Aorta (tissue), 5 donors: ENCODE results near the gene PMPCA. TPM values are rescaled to one million over a fixed set of nuclear protein-coding genes. Genes with fewer than 3 reads are reported as not detected.
"Not testable (repeated sequence)": the region's sequence is repeated elsewhere in the genome, so short reads cannot be mapped to it uniquely, and the experiment has no call there.

ENCODE experiments used
- ATAC-seq: fragments of 200-7000 bp; cut with Tn5 transposase; one replicate; pipeline ENCODE4 v1.9.1; 2022; ENCODE audit warnings: moderate library complexity; ENCODE audit not compliant: low FRiP score
- DNase-seq, 2 donors: peaks; one replicate each; pipeline ENCODE4 v3.0.0-alpha.2; 2020
- H3K27ac ChIP-seq, 2 donors: one replicate each; pipeline ENCODE4 v1.5.1; 2013; ENCODE audit warnings: low read length in 2 of 2, mild to moderate bottlenecking in 2 of 2, moderate library complexity in 2 of 2, control low read depth in 1 of 2, inconsistent platforms in 1 of 2, low read depth in 1 of 2
- H3K27me3 ChIP-seq, 2 donors: one replicate each; pipeline ENCODE4 v1.6.1; 2013; ENCODE audit warnings: control low read depth in 1 of 2, low read length in 1 of 2, mild to moderate bottlenecking in 1 of 2, moderate library complexity in 1 of 2; ENCODE audit not compliant: insufficient read depth in 2 of 2, control insufficient read depth in 1 of 2
- H3K36me3 ChIP-seq, 2 donors: one replicate each; pipeline ENCODE4 v1.6.1; 2013; ENCODE audit warnings: control low read depth in 1 of 2, low read length in 1 of 2, mild to moderate bottlenecking in 1 of 2; ENCODE audit not compliant: insufficient read depth in 2 of 2, control insufficient read depth in 1 of 2
- H3K4me1 ChIP-seq, 2 donors: one replicate each; pipeline ENCODE4 v1.6.1; 2013; ENCODE audit warnings: low read length in 2 of 2, control low read depth in 1 of 2, mild to moderate bottlenecking in 1 of 2, moderate library complexity in 1 of 2; ENCODE audit not compliant: insufficient read depth in 2 of 2, control insufficient read depth in 1 of 2
- H3K4me3 ChIP-seq, 2 donors: one replicate each; pipeline ENCODE4 v1.5.1; 2013; ENCODE audit warnings: low read length in 2 of 2, control low read depth in 1 of 2, mild to moderate bottlenecking in 1 of 2
- H3K9me3 ChIP-seq: one replicate; pipeline ENCODE4 v1.6.1; 2013; ENCODE audit warnings: mild to moderate bottlenecking, low read length; ENCODE audit not compliant: control insufficient read depth
- WGBS, 2 donors: extraction: QIAGEN DNeasy Blood & Tissue Kit; methylation state at CpG; one replicate each; pipeline ENCODE4 v1.1.7; 2013; 5-methylcytosine and 5-hydroxymethylcytosine counted together
- intact Hi-C, 2 donors: fragments of 100-400 bp; cut with DNase I; formaldehyde crosslinking; loops; one replicate each; pipeline versions ENCODE4 v1.14.2 to v1.15.0; 2022
- polyA plus RNA-seq, 2 donors: library from polyadenylated mRNA; stranded (reverse); fragments of 200-250 nt; gene quantifications; one replicate each; pipeline ENCODE4 v1.2.3, GENCODE V29; 2013
- total RNA-seq, 2 donors: library from RNA; stranded (reverse); fragmentation: NEBNext Ultra II Directional; extraction: Animal tissue kit (Norgen Biotek cat#: 25700); gene quantifications; one replicate each; pipeline ENCODE4 v1.2.1, GENCODE V29; 2021
- donor health status: healthy with polysubstance abuse.
- donor health status: Bipolar disorder and iron deficiency.
- donor health status: DM: no; HTN: no; CAD: no.
- donor health status: DM: no; HTN: no; CAD: no.
- donor health status: DM: yes; HTN: yes; CAD: no.

Gene PMPCA
- total and polyA plus RNA-seq, 4 donors, result 16.2 to 72.0 (median 35.0) TPM

DNA sequence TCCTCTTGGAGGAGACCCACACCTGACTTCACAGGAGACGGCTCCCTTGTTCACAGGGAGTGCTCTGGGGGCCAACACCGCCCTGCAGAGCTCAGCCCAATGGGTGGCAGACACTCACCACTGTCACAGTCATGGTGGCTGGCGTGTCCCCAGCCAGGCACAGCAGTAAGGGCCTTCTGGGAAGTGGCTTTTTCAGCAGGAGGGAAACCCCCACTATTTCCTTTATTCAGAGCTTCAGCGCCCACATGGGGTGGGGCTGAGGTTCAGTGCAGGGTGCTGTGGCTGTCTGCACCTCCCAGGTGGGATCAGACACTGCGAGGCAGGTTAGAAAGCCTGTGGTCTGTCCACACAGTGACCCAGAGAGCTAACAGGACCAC, 6.9 kb upstream of the PMPCA start:
- intact Hi-C loops, result no loop called here
- DNase-seq, result no peak
- H3K27ac ChIP-seq, result no peak overlapping the region
- no peak overlapping the region for H3K4me3 ChIP-seq
- WGBS, 2 donors, result 93 to 95% methylated on average over 5 of the region's 5 CpGs
- H3K27me3 ChIP-seq, result no peaks in the 10 kb centered on the region
- no peaks in the 10 kb centered on the region for H3K4me1 ChIP-seq
- no peaks in the 10 kb centered on the region for H3K9me3 ChIP-seq
- H3K36me3 ChIP-seq, result no peaks in the 10 kb centered on the region
- no peak for ATAC-seq

DNA sequence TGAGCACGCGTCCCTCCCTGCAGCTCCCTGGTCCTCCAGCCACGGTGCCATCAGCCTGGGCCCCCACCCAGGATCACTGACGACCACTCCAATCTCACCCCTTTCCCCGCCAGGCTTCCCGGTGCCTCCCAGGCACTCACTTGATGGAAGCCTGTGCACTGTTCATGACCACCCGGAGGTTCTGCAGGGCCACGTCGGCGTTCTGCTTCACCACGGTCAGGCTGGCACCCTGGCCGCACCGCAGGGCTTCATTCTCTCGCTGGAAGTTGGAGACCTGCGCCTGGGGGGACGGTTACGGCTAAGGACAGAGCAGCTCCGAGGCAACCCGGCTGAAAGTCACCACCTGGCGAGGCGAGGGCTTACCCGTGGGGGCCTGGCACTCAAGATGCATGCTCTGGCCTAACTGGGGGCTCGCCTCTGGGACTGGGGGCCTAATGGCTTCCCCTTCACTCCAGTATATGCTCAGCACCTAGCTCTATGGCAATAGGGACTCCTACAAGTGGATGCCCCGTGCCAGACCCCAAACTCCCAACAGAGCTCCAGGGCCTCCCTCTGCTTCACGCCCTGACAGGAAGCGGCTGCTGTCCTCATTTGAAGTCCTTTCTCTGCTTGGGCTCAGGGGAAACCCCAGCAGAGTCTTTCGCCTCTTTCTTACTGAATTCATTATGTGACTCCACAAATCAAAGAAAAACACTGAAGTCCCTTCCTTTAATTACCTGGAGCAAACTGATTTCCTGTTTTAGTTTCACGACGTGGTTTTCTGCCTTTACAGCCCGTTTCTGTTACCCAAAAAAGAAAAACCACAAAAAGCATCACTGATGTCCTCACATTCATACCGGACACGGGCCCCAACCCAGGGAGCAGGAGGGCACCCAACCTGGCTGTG, 6.3 kb upstream of the PMPCA start:
- no peak for ATAC-seq
- Histone ChIP-seq H3K27ac (no peak overlapping the region), H3K4me1 (no peaks in the 10 kb centered on the region), H3K4me3 (no peak overlapping the region), H3K27me3 (no peaks in the 10 kb centered on the region), H3K36me3 (no peaks in the 10 kb centered on the region), H3K9me3 (no peaks in the 10 kb centered on the region)
- 89 to 90% methylated on average over 32 of the region's 32 CpGs for WGBS, 2 donors
- intact Hi-C loops, result no loop called here
- DNase-seq, result no peak

DNA sequence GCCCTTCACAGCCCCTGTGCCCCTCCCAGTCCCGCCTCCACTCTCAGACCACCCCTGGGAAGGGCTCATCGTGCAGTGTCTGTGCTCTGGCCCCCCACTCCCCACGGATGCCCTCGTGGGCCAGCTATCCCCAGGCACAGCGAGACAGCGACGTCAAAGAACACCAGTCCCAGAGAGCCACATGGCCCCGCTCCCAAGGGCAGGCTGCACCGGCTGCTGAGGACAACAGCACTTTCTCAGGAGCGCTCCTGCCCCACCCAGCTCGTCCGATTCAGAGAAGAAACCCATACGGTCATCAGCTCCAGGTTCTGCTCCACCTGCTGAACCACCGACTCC, 5.7 kb upstream of the PMPCA start:
- DNase-seq (no peak), ATAC-seq (no peak)
- H3K4me1 ChIP-seq, result no peaks in the 10 kb centered on the region
- H3K27ac ChIP-seq, result no peak overlapping the region
- H3K9me3 ChIP-seq, result no peaks in the 10 kb centered on the region
- intact Hi-C loops, result no loop called here
- no peaks in the 10 kb centered on the region for H3K36me3 ChIP-seq
- 88 to 91% methylated on average over 14 of the region's 14 CpGs for WGBS, 2 donors
- no peaks in the 10 kb centered on the region for H3K27me3 ChIP-seq
- H3K4me3 ChIP-seq, result no peak overlapping the region

DNA sequence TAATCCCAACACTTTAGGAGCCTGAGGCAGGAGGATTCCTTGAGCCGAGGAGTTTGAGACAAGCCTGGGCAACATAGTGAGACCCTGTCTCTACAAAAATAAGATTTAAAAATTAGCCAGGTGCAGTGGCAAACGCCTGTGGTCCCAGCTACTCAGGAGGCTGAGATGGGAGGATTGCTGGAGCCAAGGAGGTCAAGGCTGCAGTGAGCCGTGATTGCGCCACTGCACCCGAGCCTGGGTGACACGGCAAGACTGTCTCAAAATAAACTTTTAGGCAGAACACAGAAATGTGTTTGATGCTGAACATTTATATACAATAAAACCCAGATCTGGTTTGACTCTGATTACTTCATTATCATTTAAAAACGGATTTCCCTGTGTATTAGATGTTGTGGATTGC, 5.0 kb upstream of the PMPCA start:
- 86 to 89% methylated on average over 7 of the region's 7 CpGs for WGBS, 2 donors
- ATAC-seq (no peak), DNase-seq (no peak)
- no peak overlapping the region for H3K27ac ChIP-seq
- no peaks in the 10 kb centered on the region for H3K36me3 ChIP-seq
- no peaks in the 10 kb centered on the region for H3K4me1 ChIP-seq
- H3K9me3 ChIP-seq, result no peaks in the 10 kb centered on the region
- H3K4me3 ChIP-seq, result no peak overlapping the region
- no peaks in the 10 kb centered on the region for H3K27me3 ChIP-seq
- intact Hi-C loops, result no loop called here

DNA sequence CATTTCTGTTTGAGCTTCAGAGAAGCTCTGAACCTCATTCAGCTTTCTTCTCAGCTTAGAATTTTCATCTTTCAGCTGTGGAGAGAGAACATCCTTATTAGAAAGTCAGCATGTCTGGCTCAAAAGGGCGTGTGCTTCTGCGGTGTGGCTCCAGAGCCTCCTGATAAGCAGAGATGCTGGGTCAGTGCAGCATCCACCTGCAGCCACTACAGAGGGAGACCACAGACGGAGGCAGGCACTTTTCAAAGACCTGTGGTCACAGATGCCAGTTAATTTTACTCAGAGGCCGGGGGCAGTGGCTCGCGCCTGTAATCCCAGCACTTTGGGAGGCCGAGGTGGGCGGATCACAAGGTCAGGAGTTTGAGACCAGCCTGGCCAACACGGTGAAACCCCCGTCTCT, 4.6 kb upstream of the PMPCA start:
- H3K36me3 ChIP-seq, ATAC-seq, DNase-seq, H3K4me3 ChIP-seq, intact Hi-C loops, H3K9me3 ChIP-seq, H3K27ac ChIP-seq, H3K4me1 ChIP-seq, H3K27me3 ChIP-seq: not testable (repeated sequence)
- 91 to 95% methylated on average over 10 of the region's 10 CpGs for WGBS, 2 donors

DNA sequence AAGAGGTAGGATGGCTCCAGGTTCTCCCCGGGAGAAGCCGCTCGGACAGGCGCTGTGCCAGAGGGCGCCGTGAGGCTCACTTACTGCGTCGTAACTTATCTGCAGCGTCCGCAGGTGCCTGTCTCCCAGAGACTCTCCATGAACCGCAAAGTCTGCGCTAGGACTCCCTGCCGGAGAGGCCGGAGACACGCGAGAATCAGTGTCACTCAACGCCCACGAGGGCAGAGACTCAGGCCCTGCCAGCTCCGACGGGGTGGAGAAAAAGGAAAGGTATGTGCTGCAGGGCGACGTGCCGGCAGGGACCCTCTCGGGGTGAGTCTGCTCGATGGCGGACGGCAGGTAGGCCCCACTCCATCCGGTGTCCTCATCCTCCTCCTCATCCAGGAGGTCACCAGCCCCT, 3.4 kb upstream of the PMPCA start:
- H3K27ac ChIP-seq, H3K9me3 ChIP-seq, H3K4me1 ChIP-seq, DNase-seq, H3K36me3 ChIP-seq, H3K27me3 ChIP-seq, ATAC-seq, intact Hi-C loops, H3K4me3 ChIP-seq: not testable (repeated sequence)
- 93 to 96% methylated on average over 27 to 28 of the region's 28 CpGs for WGBS, 2 donors

DNA sequence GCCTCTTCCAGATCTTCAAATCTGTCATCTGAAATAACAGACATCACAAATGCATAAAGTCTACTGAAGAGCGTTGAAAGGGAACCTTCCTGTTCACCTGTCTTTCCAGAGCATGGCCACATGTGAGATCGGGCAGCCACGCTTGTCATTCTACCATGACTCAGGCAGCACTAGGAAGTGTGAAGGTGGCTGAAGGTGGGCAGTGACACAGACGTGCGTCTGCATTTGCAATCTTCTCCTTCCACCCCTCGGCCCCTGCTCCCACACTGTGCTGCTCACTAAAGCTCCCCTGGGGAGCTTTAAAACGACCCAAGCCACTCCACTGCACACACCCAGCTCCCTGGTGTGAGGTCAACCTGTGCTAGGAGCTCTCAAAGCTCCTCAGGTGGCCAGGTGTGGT, 2.5 kb upstream of the PMPCA start:
- Histone ChIP-seq H3K27ac (no peak overlapping the region), H3K4me3 (no peak overlapping the region), H3K9me3 (no peaks in the 10 kb centered on the region), H3K4me1 (no peaks in the 10 kb centered on the region), H3K36me3 (no peaks in the 10 kb centered on the region), H3K27me3 (no peaks in the 10 kb centered on the region)
- WGBS, 2 donors, result 84 to 87% methylated on average over 7 of the region's 7 CpGs
- ATAC-seq (no peak), DNase-seq (no peak)
- intact Hi-C loops, result no loop called here

DNA sequence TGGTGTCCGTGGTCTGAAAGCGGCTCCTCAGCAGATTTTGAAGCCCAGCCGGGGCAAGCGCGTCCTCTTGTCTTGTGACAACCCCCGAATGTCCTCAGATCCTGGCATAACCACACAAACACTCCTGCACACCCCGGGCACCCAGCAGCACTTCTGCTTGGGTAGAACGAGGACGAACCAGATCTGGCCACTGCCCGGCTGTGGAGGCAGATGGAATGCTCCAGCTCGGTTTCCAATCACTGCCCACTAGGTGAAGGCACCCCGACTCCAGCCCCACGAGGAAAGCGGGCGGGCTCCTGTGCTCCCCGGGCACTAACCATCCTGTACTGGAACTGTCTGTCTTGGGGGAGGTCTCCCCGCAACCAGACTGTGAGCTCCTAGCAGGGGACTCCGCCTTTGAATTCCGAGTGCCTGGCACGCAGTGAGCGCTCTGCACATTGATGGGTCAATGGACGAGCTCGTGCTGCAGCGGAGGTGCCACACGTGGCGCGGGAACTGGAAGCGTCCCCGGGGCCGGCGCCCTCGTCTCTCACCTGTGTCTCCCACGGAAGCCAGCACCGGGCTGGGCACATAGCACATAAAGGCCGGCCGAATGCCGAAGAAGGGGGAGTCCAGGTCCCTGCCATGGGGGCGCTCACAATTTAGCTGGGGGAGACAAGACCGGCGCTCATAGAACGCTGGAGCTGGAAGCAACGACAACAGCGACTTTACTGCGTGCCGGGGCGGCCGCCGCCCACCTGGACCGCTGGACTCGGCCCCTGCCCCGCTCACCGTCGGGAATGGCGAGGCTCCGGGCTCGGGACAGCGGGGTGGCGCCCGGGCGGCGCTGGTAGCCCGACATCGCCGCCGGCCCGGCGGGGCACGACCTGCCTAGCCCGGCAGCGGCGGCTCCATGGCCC, 652 bp upstream of the PMPCA start:
- H3K27ac ChIP-seq, result peak overlapping the region in 1 of 2 donors; percentile 9
- peaks cover 0 to 2% of the 10 kb centered on the region in 2 donors for H3K36me3 ChIP-seq
- H3K9me3 ChIP-seq, result no peaks in the 10 kb centered on the region
- 7 to 8% methylated on average over 54 to 71 of the region's 71 CpGs for WGBS, 2 donors
- peak; percentile 31 for ATAC-seq
- H3K4me3 ChIP-seq, result peak overlapping the region; percentile 44 to 91
- intact Hi-C loops, result loop anchor here in 1 of 2 donors (5.0 kb wide), 1 partner anchor 72 kb away; the partner anchor contains the start of gene SEC16A
- no peaks in the 10 kb centered on the region for H3K4me1 ChIP-seq
- peak in 1 of 2 donors; percentile 67 for DNase-seq
- no peaks in the 10 kb centered on the region for H3K27me3 ChIP-seq
